Aorta (tissue), 5 donors: ENCODE measurements around the gene NCBP3. TPM values are rescaled to one million over a fixed set of nuclear protein-coding genes. Genes with fewer than 3 reads are reported as not detected.

Experiments
- ATAC-seq: fragments of 200-7000 bp; cut with Tn5 transposase; one replicate; pipeline ENCODE4 v1.9.1; 2022; ENCODE audit warnings: moderate library complexity; ENCODE audit not compliant: low FRiP score
- DNase-seq, 2 donors: peaks; one replicate each; pipeline ENCODE4 v3.0.0-alpha.2; 2020
- H3K27ac ChIP-seq, 2 donors: one replicate each; pipeline ENCODE4 v1.5.1; 2013; ENCODE audit warnings: low read length in 2 of 2, mild to moderate bottlenecking in 2 of 2, moderate library complexity in 2 of 2, control low read depth in 1 of 2, inconsistent platforms in 1 of 2, low read depth in 1 of 2
- H3K27me3 ChIP-seq, 2 donors: one replicate each; pipeline ENCODE4 v1.6.1; 2013; ENCODE audit warnings: control low read depth in 1 of 2, low read length in 1 of 2, mild to moderate bottlenecking in 1 of 2, moderate library complexity in 1 of 2; ENCODE audit not compliant: insufficient read depth in 2 of 2, control insufficient read depth in 1 of 2
- H3K36me3 ChIP-seq, 2 donors: one replicate each; pipeline ENCODE4 v1.6.1; 2013; ENCODE audit warnings: control low read depth in 1 of 2, low read length in 1 of 2, mild to moderate bottlenecking in 1 of 2; ENCODE audit not compliant: insufficient read depth in 2 of 2, control insufficient read depth in 1 of 2
- H3K4me1 ChIP-seq, 2 donors: one replicate each; pipeline ENCODE4 v1.6.1; 2013; ENCODE audit warnings: low read length in 2 of 2, control low read depth in 1 of 2, mild to moderate bottlenecking in 1 of 2, moderate library complexity in 1 of 2; ENCODE audit not compliant: insufficient read depth in 2 of 2, control insufficient read depth in 1 of 2
- H3K4me3 ChIP-seq, 2 donors: one replicate each; pipeline ENCODE4 v1.5.1; 2013; ENCODE audit warnings: low read length in 2 of 2, control low read depth in 1 of 2, mild to moderate bottlenecking in 1 of 2
- H3K9me3 ChIP-seq: one replicate; pipeline ENCODE4 v1.6.1; 2013; ENCODE audit warnings: mild to moderate bottlenecking, low read length; ENCODE audit not compliant: control insufficient read depth
- WGBS, 2 donors: extraction: QIAGEN DNeasy Blood & Tissue Kit; methylation state at CpG; one replicate each; pipeline ENCODE4 v1.1.7; 2013; 5-methylcytosine and 5-hydroxymethylcytosine counted together
- intact Hi-C, 2 donors: fragments of 100-400 bp; cut with DNase I; formaldehyde crosslinking; loops; one replicate each; pipeline versions ENCODE4 v1.14.2 to v1.15.0; 2022
- polyA plus RNA-seq, 2 donors: library from polyadenylated mRNA; stranded (reverse); fragments of 200-250 nt; gene quantifications; one replicate each; pipeline ENCODE4 v1.2.3, GENCODE V29; 2013
- total RNA-seq, 2 donors: library from RNA; stranded (reverse); fragmentation: NEBNext Ultra II Directional; extraction: Animal tissue kit (Norgen Biotek cat#: 25700); gene quantifications; one replicate each; pipeline ENCODE4 v1.2.1, GENCODE V29; 2021
- donor health status: healthy with polysubstance abuse.
- donor health status: Bipolar disorder and iron deficiency.
- donor health status: DM: no; HTN: no; CAD: no.
- donor health status: DM: no; HTN: no; CAD: no.
- donor health status: DM: yes; HTN: yes; CAD: no.

The NCBP3 gene
- total and polyA plus RNA-seq, 4 donors: 6.5 to 36.9 (median 23.6) TPM

DNA sequence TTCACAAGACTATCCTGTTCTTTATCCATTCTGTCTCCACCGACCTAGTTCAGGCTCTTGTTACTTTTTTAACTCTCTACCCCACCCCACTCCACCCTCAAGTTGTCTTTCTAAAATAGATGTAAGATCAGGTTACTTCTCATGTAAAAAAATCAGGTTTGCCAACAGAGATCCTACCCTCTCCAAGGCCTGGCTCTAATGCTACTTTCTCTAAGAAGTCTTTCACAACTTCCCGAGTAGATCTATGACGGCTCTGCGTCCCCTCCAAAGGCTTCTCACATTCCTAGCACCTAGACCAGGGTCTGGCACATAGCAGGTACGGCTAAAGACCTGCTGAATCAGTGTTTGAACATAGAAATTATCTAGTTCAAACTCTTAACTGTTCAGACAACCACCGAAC lies 30.9 kb downstream of the NCBP3 start:
- DNase-seq (no peak), ATAC-seq (no peak)
- WGBS, 2 donors: 89 to 90% methylated on average over 6 of the region's 6 CpGs
- no peak overlapping the region for H3K4me3 ChIP-seq
- no peaks in the 10 kb centered on the region for H3K4me1 ChIP-seq
- intact Hi-C loops: no loop called here
- no peaks in the 10 kb centered on the region for H3K27me3 ChIP-seq
- H3K27ac ChIP-seq: no peak overlapping the region
- no peaks in the 10 kb centered on the region for H3K9me3 ChIP-seq
- H3K36me3 ChIP-seq: peaks cover 3 to 4% of the 10 kb centered on the region in 2 donors

DNA sequence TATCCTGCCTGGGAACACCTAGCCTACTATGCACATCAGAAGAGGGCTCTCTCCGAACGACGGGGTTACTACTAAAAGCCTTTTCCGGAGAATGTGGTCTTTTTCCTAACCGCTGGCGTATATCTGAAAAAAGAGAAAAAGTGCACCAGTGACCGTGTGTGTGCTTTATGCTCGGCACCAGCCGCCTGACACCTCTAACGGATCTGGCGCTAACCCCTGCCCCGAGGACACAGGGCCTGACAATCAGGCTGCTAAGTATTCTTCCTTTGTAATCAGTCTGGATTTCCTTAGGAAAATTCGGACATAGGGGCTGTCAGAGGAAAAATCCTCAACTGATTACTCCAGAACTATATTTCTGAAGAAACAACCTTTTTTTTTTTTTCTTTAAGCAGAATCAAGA lies 31.7 kb downstream of the NCBP3 start:
- Histone ChIP-seq H3K4me3 (no peak overlapping the region), H3K9me3 (no peaks in the 10 kb centered on the region), H3K4me1 (no peaks in the 10 kb centered on the region), H3K27me3 (no peaks in the 10 kb centered on the region), H3K36me3 (peaks cover 3 to 5% of the 10 kb centered on the region in 2 donors), H3K27ac (no peak overlapping the region)
- intact Hi-C loops: no loop called here
- DNase-seq (no peak), ATAC-seq (no peak)
- whole genome bisulfite sequencing, 2 donors: 92 to 94% methylated on average over 13 of the region's 13 CpGs

GRCh38 chr17:3813171-3813570 lies 32.9 kb downstream of the NCBP3 start:
- intact Hi-C loops: no loop called here
- H3K36me3 ChIP-seq: peaks cover 0 to 5% of the 10 kb centered on the region in 2 donors
- H3K9me3 ChIP-seq: no peaks in the 10 kb centered on the region
- ATAC-seq: no peak
- no peak for DNase-seq
- H3K4me1 ChIP-seq: no peaks in the 10 kb centered on the region
- 93% methylated on average over 15 of the region's 15 CpGs for WGBS, 2 donors
- H3K27ac ChIP-seq: no peak overlapping the region
- H3K27me3 ChIP-seq: no peaks in the 10 kb centered on the region
- no peak overlapping the region for H3K4me3 ChIP-seq

DNA sequence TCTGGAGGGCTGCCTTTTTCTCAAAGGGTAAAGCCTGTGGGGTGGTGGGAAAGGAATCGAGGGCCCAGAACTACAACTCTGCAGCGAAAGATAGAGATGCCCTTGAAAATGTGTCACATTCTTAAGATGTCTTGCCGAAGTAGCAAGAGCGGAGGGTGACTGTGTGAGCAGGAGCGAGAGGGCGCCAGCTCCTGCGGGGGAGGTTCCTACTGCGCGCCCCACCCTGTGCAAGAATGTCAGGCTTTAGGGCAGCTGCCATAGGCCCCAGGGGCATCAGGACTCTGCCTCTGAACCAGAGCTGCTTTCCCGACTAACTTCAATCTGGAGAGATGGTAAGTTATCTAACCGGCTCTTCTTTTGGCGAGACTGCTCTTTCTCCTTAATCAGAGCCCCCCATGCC lies 33.3 kb downstream of the NCBP3 start:
- H3K9me3 ChIP-seq: no peaks in the 10 kb centered on the region
- intact Hi-C loops: no loop called here
- peaks cover 0 to 5% of the 10 kb centered on the region in 2 donors for H3K36me3 ChIP-seq
- 90 to 93% methylated on average over 12 of the region's 12 CpGs for WGBS, 2 donors
- no peaks in the 10 kb centered on the region for H3K4me1 ChIP-seq
- no peaks in the 10 kb centered on the region for H3K27me3 ChIP-seq
- no peak overlapping the region for H3K4me3 ChIP-seq
- DNase-seq: no peak
- H3K27ac ChIP-seq: no peak overlapping the region
- no peak for ATAC-seq

DNA sequence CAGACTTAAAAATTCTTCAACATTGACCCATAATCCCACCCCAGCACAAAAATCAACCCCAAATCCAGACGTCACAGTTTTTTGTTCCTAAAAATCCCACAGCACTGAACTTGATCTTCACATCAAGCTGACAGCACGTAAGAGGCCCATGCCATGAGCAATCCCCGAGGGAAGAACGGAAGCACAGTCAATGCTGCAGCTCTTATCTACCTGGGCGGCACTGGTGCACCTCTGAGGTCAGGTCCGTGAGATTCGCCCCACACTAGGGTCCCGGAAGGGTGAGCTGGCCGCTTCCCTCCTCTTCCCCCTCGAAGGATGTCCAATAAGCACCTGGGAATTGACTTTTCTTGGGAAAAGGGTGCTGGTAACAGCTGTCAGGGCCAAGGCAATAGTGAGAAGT lies 33.8 kb downstream of the NCBP3 start:
- intact Hi-C loops: no loop called here
- Histone ChIP-seq H3K36me3 (peaks cover 0 to 8% of the 10 kb centered on the region in 2 donors), H3K27me3 (no peaks in the 10 kb centered on the region), H3K4me3 (no peak overlapping the region), H3K9me3 (no peaks in the 10 kb centered on the region), H3K4me1 (no peaks in the 10 kb centered on the region), H3K27ac (no peak overlapping the region)
- WGBS, 2 donors: 86 to 88% methylated on average over 10 of the region's 10 CpGs
- DNase-seq (no peak), ATAC-seq (no peak)

DNA sequence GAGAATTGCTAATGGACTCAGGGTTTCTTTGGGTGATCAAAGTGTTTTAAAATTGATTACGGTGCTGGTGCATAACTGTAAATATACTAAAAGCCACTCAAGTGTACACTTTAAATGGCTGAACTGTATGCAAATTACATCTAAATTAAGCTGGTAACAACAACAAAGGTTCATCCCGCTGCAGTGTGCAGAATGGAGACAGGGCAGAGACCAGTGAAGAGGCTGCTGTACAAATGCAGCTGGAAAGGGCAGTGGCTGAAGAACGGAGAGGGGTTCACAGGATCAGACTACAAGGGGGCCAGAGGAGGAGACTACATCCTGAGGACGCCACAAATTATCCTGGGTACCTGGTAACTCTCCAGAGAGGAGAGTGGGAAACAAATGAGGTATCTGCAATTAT lies 36.0 kb downstream of the NCBP3 start:
- ATAC-seq (no peak), DNase-seq (no peak)
- no peaks in the 10 kb centered on the region for H3K9me3 ChIP-seq
- H3K36me3 ChIP-seq: peaks cover 0 to 10% of the 10 kb centered on the region in 2 donors
- no peaks in the 10 kb centered on the region for H3K27me3 ChIP-seq
- H3K27ac ChIP-seq: no peak overlapping the region
- intact Hi-C loops: no loop called here
- H3K4me1 ChIP-seq: no peaks in the 10 kb centered on the region
- H3K4me3 ChIP-seq: no peak overlapping the region
- WGBS, 2 donors: 90 to 91% methylated on average over 4 of the region's 4 CpGs

DNA sequence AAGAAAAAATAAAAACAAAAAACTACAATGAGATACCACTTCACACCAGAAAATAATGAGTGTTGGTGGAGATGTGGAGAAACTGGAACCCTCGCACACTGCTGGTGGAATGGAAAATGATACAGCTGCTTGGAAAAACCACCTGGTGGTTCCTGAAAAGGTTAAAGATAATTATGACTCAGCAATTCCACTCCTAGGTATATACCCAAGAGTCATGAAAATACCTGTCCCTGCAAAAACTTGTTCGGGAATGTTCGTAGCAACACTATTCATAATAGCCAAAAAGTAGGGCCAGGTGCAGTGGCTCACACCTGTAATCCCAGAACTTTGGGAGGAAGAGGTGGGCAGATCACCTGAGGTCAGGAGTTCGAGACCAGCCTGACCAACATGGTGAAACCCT lies 36.9 kb downstream of the NCBP3 start:
- intact Hi-C loops: no loop called here
- H3K27me3 ChIP-seq: no peaks in the 10 kb centered on the region
- no peaks in the 10 kb centered on the region for H3K9me3 ChIP-seq
- no peak overlapping the region for H3K4me3 ChIP-seq
- ATAC-seq (no peak), DNase-seq (no peak)
- no peaks in the 10 kb centered on the region for H3K4me1 ChIP-seq
- WGBS, 2 donors: 96 to 97% methylated on average over 4 of the region's 4 CpGs
- no peak overlapping the region for H3K27ac ChIP-seq
- peaks cover 0 to 10% of the 10 kb centered on the region in 2 donors for H3K36me3 ChIP-seq

- Histone ChIP-seq H3K4me1 (no peaks in the 10 kb centered on the region), H3K27ac (no peak overlapping the region), H3K27me3 (no peaks in the 10 kb centered on the region), H3K4me3 (no peak overlapping the region), H3K36me3 (peaks cover 0 to 10% of the 10 kb centered on the region in 2 donors), H3K9me3 (no peaks in the 10 kb centered on the region)
- intact Hi-C loops: no loop called here
- ATAC-seq (no peak), DNase-seq (no peak)
- WGBS, 2 donors: 84 to 85% methylated on average over 7 of the region's 7 CpGs
Observed at GRCh38 chr17:3808701-3809100, 37.3 kb downstream of the NCBP3 start.

DNA sequence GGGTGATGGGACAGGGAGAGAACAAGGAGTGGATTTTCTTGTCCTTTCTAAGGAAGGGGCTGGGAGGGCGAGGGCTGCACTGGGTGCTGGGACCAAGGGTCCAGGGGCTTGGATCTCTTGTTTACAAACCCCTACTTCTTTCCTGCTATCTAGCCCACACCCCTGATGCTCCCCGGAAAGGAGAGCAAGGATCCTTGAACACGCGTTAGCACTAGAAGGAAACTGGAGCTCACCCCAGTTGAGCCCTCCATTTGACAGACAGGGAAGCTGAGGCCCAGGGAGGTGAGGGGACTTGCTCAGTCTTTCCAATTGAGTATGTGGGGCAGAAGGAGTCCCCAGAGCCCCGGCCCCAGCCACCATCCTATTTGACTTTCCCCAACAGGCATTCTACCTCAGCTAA lies 40.5 kb downstream of the NCBP3 start:
- H3K27ac ChIP-seq: no peak overlapping the region
- no peak for DNase-seq

More for the DNA sequence above, 40.5 kb downstream of the NCBP3 start:
- ATAC-seq: no peak
- no peaks in the 10 kb centered on the region for H3K4me1 ChIP-seq
- 96% methylated on average over 5 of the region's 5 CpGs for WGBS, 2 donors
- H3K36me3 ChIP-seq: peaks cover 0 to 8% of the 10 kb centered on the region in 2 donors
- intact Hi-C loops: no loop called here
- no peaks in the 10 kb centered on the region for H3K9me3 ChIP-seq
- no peak overlapping the region for H3K4me3 ChIP-seq
- no peaks in the 10 kb centered on the region for H3K27me3 ChIP-seq
